ENCODE data around the gene C3orf33.

C3orf33 gene

DNA sequence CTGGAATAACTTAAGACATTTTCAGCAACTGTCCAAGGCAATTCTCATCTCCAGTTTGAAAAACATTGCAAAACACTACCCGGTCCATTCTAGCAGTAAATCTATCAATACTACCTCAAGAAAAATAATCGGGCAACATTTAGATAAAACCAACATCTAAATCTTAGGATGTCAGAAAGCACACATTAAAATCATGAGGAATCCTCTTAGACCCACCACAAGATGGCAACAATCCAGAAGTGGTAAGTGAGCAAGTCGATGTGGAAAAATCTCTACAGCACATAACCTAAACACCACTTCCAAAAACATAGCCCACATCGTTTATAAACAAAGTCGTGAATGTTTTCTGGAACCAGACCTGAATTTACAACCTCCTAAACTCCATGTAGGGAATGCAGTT, 66.9 kb downstream of the C3orf33 start:
- no peak for FAIRE-seq

DNA sequence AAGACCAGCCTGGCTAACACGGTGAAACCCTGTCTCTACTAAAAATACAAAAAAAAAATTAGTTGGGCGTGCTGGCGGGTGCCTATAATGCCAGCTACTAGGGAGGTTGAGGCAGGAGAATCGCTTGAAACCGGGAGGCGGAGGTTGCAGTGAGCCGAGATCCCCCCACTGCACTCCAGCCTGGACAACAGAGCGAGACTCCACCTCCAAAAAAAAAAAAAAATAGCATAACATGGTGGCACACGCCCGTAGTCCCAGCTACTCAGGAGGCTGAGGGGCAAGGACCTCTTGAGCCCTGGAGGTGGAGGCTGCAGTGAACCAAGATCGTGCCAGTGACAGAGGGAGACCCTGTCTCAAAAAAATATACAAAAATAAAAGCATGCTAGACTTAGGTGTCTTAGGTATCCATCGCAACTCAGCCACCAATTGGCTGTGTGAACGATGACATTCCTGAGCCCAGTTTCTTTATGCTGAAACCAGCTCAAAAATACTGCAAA, 67.5 kb downstream of the C3orf33 start:
- no peak for FAIRE-seq

DNA sequence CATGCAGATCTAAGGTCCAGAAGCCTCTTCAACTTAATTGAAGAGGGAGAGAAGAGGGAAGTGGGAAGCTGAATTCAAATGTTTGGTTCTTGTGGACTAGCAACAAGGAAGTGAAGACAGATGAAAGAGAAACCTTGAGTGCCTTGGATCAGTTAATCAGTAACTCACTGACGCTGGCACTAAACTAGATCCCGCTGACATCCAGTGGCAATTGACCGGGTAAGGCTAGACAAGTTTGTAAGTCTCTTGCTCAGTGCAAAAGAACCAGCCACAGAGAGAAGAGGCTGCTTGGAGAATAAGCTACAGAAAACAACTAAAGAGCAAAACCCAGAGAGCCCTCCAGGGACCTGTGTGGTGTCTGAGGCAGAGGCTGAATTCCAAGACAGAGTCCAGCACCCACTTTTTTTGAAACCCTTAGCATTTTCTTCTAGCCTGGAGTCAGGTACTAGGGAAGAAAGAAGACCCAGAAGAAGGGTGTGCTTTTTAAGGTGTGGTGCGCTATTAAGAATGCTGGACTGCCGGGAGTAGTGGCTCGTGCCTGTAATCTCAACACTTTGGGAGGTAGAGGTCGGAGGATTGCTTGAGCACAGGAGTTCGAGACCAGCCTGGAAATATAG, 68.1 kb downstream of the C3orf33 start:
- no peak for FAIRE-seq

DNA sequence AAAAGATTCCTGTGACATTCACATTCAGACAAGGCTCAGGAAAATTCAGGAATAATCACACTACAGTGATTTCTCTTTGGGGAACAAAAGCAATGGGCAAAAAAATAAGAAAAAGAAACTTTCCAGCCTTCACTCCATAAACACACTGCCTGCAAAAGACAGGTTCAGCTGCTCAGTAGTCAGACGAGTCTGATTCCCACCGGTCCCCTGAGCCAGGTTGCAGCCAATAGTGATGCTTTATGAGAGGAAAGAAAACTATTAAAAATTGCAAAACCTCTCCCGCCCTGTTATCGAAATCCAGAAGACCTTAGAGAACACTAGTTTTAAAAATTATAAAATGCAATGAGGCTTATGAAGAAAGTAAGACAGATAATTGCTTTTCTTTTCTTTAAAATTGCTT, 69.7 kb downstream of the C3orf33 start:
- no peak for FAIRE-seq

DNA sequence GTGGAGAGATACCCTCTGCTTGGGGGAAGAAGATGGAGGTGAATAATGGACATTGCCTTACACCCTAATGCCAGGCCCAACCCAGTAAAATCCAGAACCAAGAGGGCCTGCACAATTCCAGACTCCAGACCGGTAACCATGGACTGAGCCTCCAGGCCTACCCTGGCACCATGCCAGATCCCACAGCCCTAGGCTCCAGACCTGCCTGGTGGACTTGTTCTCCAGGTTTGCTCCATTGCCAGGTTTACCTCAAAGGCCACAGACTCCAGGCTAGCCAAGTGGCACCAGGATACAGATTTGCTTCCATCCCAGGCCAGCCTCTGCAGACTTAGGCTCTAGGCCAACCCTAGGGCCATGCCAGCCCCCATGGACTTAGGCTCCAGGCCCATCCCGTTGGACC, 75.2 kb downstream of the C3orf33 start:
- FAIRE-seq: no peak

DNA sequence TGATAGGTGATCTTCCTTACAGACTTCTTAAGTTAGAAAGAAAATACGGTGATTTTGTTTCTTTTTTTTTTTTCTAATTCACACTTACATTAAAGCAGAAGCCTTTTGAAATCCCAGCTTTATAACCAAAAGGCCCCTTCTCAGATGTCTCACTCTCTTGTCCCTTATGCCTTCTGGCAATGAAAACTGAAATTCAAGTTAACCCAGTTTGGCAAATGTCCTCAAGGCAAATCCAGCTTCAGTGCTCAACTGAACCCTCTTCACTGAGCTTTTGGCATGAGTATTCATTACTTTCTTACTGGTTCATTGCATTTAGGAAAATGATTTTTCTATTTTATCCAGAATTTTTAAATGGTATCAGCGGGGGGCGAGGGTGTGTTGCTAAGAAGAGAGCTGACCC, 78.2 kb downstream of the C3orf33 start:
- FAIRE-seq: no peak

DNA sequence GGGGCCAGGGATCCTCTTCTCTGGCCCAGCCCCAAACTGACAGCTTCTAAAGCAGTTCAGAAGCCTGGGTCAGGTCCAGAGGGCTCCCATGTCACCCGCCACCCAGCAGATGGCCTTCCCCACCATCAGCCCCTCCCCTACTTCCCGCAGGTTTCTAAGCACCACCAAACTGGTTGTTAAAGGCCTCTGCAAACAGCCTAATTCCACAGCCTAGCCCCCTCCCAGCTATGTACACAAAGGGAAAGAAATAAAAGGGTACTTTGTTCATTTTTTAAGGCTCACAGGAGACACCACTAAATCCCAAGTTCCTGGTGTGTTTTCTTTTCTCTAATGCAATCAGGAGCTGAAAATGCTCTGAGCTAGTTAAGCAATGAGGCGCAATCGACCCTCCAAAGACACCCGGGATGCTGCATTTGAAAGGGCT, 91.8 kb downstream of the C3orf33 start:
- FAIRE-seq: no peak

Measured in colon (tissue), 2 donors.